SH-SY5Y (cell line): ENCODE measurements around the gene NAA25.

Experiments used
- GATA2 ChIP-seq: IDR thresholded peaks from 2 replicates; pipeline ENCODE4 v1.6.1; 2011; ENCODE audit warnings: mild to moderate bottlenecking, low read depth, low read length
- GATA3 ChIP-seq: IDR thresholded peaks from 2 replicates; pipeline ENCODE4 v1.6.1; 2011; ENCODE audit warnings: low read depth, mild to moderate bottlenecking, low read length, moderate library complexity

The NAA25 gene

DNA sequence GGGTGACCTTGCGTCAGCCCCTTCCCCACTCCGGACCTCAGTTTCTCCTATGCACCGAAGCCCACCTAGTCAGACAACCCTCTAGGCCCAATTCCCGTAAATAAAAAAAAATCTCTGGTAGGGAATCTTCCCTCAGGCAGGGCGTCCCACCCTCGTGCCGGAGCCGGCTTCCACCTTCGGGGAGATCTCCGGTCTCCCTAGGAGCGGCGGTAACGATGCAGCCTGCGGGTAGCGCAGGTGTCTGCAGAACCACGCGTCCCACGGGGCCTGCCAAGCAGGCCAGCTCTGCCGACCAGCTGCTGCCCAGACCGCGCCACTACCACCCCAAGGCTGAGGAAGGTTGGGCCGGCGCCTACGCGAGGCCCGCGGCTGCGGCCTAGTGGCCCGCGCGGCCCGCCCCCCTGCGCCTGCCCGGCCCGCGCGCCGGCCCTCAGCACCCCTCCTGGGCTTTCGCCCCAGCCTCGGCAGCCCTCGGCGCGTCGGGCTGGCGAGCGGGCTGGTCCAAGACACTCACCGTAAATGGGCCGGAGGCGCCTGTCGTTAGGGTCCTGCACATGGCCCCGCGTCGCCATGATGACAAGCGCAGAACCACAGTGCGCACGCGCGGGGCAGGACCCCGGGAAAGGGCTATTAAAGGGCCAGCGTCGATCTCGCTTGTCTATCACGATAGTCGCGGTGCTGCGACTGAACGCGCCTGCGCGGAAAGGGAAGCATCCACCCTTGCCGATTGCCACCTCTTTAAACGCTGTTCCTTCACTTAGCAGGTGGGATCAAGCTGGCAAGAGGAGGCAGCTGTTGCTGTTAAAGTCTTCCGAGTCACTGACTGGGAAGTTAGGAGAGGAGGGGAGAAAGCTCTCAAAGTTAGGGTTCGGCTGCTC lies at the start of gene NAA25:
NAA25 (minus strand) TSS at position 582 of the 878 bp plus-strand sequence; CDS start at position 572, 10 bp downstream.
- TF ChIP-seq GATA3 = no peak
- TF ChIP-seq GATA2 = no peak

DNA sequence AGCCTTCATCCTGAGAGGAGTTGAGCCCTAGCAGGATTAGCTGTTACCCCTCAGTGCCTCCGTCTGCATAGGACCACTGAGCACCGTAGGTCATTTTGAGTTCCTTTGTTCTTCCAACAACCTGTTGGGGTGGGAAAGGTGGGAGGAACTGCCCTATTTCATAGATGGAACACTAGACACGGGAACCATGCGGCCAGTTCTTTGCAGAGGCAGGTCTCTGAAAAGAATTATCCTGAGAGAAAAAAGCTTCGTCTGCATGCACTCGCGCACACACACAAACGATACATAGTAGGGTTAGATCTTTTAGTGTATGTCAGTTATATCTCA lies 45.3 kb upstream of the NAA25 start:
- no peak for TF ChIP-seq GATA2
- TF ChIP-seq GATA3 = no peak

DNA sequence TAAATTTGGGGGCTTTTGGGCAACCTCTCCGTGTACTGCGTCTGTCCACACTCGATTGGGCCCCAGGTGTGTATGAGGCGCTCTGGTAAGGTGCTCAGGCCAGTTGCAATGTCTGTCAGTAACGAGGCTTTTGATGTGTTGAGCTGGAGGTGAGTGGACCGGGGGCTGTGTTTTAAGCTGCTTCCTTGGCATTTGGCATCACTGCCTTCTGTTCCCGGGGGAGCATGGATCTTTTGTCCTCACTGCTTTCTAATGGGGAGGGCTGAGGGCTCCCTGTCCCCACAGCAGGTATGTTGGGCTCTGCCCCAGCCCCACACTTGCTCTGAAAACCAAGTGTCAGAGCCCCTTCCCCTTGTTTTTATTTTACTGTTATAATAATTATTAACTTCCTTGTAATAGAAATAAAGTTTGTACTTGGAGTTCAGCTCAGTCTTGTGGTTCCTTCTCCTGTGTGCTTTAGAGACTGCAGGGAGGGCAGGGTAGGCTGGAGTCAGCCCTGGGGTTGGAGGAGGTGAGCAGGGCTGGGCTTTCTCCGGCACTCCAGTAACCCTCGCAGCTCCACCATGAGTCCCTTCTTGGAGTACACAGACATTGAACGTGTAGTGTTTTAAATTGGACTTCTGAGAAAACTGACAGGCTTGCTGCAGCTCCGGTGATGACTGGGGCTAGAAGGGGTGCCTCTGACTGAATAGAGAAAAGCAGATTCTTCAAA lies 44.8 kb upstream of the NAA25 start:
- TF ChIP-seq GATA2 (no peak), GATA3 (no peak)

DNA sequence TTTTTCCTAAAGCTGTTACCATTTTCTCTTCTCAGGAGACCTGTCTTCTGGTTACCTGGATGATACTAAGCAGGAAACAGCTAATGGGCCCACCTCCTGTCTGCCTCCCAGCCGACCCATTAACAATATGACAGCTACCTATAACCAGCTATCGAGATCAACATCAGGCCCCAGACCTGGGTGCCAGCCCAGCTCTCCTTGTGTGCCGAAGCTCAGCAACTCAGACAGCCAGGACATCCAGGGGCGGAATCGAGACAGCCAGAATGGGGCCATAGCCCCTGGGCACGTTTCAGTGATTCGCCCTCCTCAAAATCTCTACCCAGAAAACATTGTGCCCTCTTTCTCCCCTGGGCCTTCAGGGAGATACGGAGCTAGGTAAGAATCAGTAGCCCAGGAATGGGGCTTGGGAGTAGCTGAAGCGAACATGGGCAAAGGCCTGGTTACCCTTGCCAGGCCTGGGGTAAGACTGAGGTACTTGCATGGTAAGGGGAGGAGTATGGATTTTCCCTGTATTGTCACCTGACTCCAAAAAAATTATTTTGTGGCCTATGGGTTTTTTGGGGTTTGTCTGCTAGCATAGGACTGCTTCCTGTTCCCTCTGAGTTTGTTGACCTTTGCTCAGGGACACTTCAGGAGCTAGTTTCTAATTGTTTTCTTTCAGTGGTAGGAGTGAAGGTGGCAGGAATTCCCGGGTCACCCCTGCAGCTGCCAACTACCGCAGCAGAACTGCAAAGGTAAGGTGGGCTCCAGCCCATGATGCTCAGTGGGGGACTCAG lies 43.4 kb upstream of the NAA25 start:
- TF ChIP-seq GATA2 = no peak
- no peak for TF ChIP-seq GATA3

DNA sequence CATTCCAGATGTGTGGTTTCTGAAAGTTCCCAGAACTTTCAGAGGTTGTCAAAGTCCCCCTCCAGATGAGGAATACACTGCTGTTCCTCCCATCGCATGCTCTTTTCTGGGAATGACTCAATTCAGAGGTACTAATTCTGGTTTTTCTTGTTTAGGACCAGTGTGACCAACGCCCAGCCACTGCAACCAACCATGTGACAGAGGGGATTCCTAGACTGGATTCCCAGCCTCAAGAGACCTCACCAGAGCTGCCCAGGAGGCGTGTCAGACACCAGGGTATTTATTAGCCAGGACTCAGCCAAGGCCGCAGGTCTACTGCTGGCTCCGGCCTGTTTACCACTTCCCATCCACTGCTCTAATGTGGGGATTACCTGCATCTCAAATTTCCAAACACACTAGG lies 41.0 kb upstream of the NAA25 start:
- no peak for TF ChIP-seq GATA2
- TF ChIP-seq GATA3 = no peak

DNA sequence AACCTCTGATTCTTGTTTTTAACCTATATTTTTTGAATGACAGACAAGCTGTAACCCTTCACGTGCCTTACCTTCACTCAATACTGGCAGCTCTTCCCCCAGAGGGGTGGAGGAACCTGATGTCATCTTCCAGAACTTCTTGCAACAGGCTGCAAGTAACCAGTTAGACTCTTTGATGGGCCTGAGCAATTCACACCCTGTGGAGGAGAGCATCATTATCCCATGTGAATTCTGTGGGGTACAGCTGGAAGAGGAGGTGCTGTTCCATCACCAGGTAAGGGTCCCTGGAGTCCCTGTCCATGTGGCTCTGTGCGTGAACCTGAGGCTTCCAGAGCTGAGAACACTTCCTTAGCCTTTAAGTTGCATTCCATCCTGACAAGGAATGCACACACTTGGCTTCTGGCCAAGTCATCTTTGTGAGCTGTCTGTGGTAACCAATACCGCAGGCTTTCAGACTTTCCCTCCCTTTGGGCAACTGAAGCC lies 39.5 kb upstream of the NAA25 start:
- TF ChIP-seq GATA3 (no peak), GATA2 (no peak)

DNA sequence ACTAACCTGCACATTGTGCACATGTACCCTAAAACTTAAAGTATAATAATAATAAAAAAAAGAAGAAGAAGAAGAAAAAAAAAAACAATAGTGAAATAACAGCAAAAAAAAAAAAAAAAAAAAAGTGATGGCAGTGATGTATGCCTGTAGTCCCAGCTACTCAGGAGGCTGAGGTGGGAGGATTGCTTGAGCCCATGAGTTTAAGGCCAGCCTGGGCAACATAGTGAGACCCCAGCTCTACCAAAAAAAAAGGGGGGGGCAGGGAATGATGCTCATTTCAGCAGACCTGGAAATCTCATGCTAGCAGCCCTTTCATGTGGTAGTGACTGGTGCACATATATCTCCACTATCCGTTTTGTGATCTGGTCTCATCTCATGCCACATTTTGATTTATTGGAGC lies 37.5 kb upstream of the NAA25 start:
- TF ChIP-seq GATA2 (no peak), GATA3 (no peak)

DNA sequence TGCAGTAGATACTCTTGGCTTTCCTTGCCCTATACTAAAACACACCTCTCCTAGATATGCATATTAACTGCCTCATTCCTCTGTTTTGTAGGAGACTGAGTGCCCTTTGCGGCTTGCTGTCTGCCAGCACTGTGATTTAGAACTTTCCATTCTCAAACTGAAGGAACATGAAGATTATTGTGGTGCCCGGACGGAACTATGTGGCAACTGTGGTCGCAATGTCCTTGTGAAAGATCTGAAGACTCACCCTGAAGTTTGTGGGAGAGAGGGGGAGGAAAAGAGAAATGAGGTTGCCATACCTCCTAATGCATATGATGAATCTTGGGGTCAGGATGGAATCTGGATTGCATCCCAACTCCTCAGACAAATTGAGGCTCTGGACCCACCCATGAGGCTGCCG lies 32.1 kb upstream of the NAA25 start:
- no peak for TF ChIP-seq GATA3
- no peak for TF ChIP-seq GATA2

DNA sequence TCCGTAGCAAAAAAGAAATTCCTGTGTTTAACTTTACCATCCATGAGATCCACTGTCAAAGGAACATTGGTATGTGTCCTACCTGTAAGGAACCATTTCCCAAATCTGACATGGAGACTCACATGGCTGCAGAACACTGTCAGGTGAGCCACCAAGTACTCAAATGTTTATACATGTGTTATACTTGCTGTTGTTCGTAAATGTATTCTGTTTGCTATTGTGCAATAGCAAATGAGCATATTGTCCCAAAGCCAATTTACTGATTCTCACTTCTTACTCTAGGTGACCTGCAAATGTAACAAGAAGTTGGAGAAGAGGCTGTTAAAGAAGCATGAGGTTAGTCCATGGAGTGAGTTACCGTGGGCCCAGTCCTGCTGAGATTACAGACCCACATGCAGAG lies 26.1 kb upstream of the NAA25 start:
- TF ChIP-seq GATA3 = no peak
- TF ChIP-seq GATA2 = no peak

DNA sequence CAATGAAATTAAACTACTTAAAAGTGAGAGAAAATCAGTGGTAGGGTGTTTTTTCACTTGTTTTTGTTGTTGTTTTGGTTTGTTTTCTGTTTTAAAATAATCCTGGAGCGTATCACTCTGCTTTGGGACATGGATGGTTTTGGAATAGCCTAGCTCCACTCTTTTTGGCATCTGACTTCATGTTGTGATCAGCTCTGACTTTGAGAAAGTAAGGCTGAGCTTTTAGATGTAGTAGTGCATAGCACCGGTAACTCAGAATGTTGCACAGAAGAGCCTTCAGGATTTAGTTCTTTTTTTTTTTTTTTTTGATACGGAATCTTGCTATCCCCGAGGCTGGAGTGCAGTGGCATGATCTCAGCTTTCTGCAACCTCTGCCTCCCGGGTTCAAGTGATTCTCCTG lies 24.8 kb upstream of the NAA25 start:
- TF ChIP-seq GATA2 = no peak
- TF ChIP-seq GATA3 = no peak

DNA sequence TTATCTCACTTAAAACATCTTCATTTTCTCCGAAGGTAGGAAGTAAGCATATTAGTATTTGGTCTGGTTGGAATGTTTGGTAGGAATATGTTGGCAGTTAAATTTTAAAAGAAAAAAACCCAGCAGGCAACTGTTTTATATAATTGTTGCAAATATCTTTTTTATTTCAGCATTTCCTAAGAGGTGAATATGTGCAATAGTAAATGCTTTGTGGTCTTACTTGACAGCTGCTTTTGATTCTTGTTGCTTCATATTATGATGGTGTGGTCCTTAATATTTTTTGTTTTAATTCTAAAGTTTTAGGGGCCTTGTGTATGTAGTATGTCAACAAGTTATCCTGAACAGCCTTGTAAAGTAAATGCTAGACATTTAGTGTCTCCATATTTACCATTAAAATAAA lies 23.1 kb upstream of the NAA25 start:
- no peak for TF ChIP-seq GATA2
- no peak for TF ChIP-seq GATA3

DNA sequence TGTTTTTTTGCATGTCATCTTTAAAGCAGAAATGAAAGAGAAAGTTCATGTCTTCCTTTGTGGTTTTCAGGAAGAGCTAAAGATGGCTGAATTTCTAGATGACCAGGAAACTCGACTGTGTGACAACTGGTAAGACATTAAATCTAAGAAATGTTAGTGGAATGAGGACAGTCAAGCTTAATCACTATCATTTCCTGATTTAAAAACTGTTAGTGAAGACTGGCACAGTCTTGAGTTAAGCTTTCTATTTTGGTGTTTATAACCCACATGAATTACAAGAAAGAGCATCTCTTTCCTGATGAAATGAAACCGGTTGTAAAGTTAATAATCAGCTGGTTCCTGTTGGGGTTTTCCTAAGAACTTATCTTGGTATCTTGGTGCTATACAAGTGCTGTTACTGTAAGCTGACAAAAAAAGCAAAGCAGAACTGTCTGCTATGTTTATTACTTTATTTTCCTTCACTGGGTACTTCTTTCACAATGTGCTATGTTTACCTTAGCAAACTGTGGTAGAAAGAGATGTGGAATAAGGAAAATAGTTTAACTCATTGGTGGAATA lies 21.9 kb upstream of the NAA25 start:
- TF ChIP-seq GATA2 (no peak), GATA3 (no peak)

DNA sequence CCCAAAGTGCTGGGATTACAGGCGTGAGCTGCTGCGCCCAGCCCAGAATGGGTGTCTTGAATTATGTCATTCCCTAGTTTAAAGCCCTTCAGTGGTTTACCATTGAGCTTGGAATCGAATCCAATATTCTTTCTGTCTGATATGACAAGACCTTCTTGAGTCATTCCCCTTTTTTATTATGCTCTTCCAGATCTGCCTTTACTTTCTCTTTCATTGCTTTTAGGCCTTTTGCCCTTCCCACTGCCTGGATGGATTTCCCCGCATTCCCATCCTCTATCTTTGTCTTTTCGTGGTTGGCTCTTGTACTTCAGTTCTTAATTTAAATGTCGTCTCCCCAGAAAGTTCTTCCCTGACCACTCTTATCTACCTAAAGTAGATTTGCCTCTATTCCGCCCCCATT lies 18.3 kb upstream of the NAA25 start:
- no peak for TF ChIP-seq GATA3
- TF ChIP-seq GATA2 = no peak

DNA sequence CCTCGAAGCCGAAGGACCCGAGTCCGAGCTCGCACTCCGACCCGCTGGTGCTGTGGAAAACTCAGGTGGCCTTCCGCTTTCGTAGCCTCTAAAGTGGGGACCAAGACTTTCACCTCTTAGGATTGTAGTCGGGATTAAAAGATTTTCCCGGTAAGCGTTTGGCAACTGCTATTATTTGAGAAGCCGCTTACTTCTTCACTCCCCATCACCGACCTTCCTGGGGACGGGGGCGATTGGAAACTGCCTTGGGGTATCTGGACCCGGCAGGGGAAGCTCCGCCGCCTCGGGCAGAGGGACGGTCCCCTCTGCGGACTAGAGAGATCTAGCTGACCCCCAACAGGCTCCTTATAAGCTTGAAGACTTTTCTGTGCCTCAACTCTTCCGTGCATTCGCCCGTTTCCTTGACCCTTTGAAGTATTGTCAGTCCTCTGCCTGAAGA lies 17.4 kb upstream of the NAA25 start:
- TF ChIP-seq GATA3 (no peak), GATA2 (no peak)
